ENCODE measurements around the gene LYPD8.

DNA sequence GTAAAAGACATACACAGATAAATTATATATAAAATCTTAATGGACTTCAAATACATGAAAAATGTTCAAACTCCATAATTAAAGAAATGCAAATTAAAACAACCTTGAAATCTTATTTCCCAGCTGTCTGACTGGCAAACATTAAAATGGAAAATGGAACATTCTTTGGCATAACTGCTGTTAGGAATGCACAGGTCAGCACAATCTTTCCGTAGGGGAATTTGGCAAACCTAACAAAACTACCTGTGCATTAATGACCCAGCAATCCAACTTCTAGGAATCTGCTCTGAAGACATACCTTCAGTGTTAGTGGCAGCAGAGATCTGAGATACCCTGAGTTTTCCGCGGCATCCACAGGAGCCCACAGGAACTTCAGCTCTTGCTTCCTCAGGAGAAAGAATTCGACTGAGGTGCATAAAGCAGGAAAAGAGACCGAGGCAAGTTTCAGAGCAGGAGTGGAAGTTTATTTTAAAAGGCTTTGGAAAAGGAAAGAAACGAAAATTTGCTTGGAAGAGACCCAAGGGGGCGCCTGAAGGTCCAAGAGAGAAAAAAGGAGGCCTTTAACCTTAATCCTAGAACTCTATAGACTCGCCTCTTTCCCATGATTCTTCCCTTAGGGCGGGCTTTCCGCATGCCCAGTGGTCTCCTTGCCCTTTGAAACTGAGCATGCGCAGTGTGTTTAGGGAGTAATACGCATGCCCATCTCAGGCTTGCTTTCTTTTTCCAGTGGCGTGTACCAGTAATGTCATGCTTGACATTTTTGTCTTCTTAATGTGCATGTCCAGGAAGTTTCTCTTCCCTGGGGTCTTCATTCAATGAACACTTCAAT is 24.8 kb downstream of the LYPD8 start:
- TF ChIP-seq CTCF (IDR thresholded peaks at IDR 0.05; ENCODE audit: low read depth, low read length, poor library complexity, severe bottlenecking): no peak
- TF ChIP-seq EZH2phosphoT487 (IDR thresholded peaks at IDR 0.05; ENCODE audit: borderline replicate concordance, low read length): no peak

All from DOHH2 (cell line).